Astrocyte (in vitro differentiated cells and primary cell): ENCODE measurements around the gene CRTC1. TPM values are rescaled to one million over a fixed set of nuclear protein-coding genes. Genes with fewer than 3 reads are reported as not detected.

Source experiments
- DNase-seq: peaks from one replicate; pipeline ENCODE4 v3.0.0-alpha.2; 2010; ENCODE audit warnings: low read depth
- FAIRE-seq: peaks from 2 replicates; lab custom pipeline; 2011; peaks lifted over from hg19 to GRCh38; lab: Jason Lieb, UNC
- H2AFZ ChIP-seq: 2 replicates; pipeline ENCODE4 v1.6.0; 2012; ENCODE audit warnings: low read depth, low read length, inconsistent platforms
- H3K27ac ChIP-seq: 2 replicates; pipeline ENCODE4 v1.5.1; 2011; ENCODE audit warnings: low read depth, low read length, inconsistent platforms
- H3K27me3 ChIP-seq: 2 replicates; pipeline ENCODE4 v1.6.0; 2011; ENCODE audit warnings: low read length, inconsistent platforms; ENCODE audit not compliant: insufficient read depth
- H3K36me3 ChIP-seq: 2 replicates; pipeline ENCODE4 v1.5.1; 2011; ENCODE audit warnings: low read length, inconsistent platforms; ENCODE audit not compliant: insufficient read depth
- H3K4me1 ChIP-seq: 2 replicates; pipeline ENCODE4 v1.5.1; 2011; ENCODE audit warnings: low read length, inconsistent platforms; ENCODE audit not compliant: insufficient read depth
- H3K4me2 ChIP-seq: 2 replicates; pipeline ENCODE4 v1.6.0; 2012; ENCODE audit warnings: low read length, inconsistent platforms
- H3K4me3 ChIP-seq: 2 replicates; pipeline ENCODE4 v1.5.1; 2011; ENCODE audit warnings: low read depth, mild to moderate bottlenecking, low read length, inconsistent platforms; ENCODE audit not compliant: insufficient read depth
- H3K79me2 ChIP-seq: 2 replicates; pipeline ENCODE4 v1.6.0; 2012; ENCODE audit warnings: mild to moderate bottlenecking, low read length, inconsistent platforms; ENCODE audit not compliant: insufficient read depth
- H3K9ac ChIP-seq: 2 replicates; pipeline ENCODE4 v1.6.0; 2012; ENCODE audit warnings: mild to moderate bottlenecking, low read length, inconsistent platforms
- H3K9me3 ChIP-seq: 2 replicates; pipeline ENCODE4 v1.5.1; 2012; ENCODE audit warnings: low read depth, mild to moderate bottlenecking, low read length, inconsistent platforms; ENCODE audit not compliant: insufficient read depth
- H4K20me1 ChIP-seq: 2 replicates; pipeline ENCODE4 v1.6.0; 2012; ENCODE audit warnings: low read length, inconsistent platforms; ENCODE audit not compliant: insufficient read depth
- H3K27ac Mint-ChIP-seq: one replicate; pipeline ENCODE4 v1.8.0; 2021; ENCODE audit warnings: mild to moderate bottlenecking, mixed read lengths; ENCODE audit not compliant: unreplicated experiment
- H3K27me3 Mint-ChIP-seq: one replicate; pipeline ENCODE4 v1.8.0; 2021; ENCODE audit warnings: low read depth, mixed read lengths; ENCODE audit not compliant: unreplicated experiment
- H3K36me3 Mint-ChIP-seq: one replicate; pipeline ENCODE4 v1.8.0; 2021; ENCODE audit warnings: low read depth, mixed read lengths; ENCODE audit not compliant: unreplicated experiment
- H3K4me1 Mint-ChIP-seq: one replicate; pipeline ENCODE4 v1.8.0; 2021; ENCODE audit warnings: low read depth, mixed read lengths; ENCODE audit not compliant: unreplicated experiment
- H3K4me3 Mint-ChIP-seq: one replicate; pipeline ENCODE4 v1.8.0; 2021; ENCODE audit warnings: mild to moderate bottlenecking, moderate library complexity, mixed read lengths; ENCODE audit not compliant: unreplicated experiment
- H3K9me3 Mint-ChIP-seq: one replicate; pipeline ENCODE4 v1.8.0; 2021; ENCODE audit warnings: mild to moderate bottlenecking, mixed read lengths; ENCODE audit not compliant: unreplicated experiment
- CTCF ChIP-seq: IDR thresholded peaks from 2 replicates; pipeline ENCODE4 v1.5.1; 2011; ENCODE audit warnings: low read depth, mild to moderate bottlenecking, inconsistent platforms, low read length, moderate library complexity; ENCODE audit not compliant: insufficient read depth
- EZH2 ChIP-seq: IDR thresholded peaks from 2 replicates; pipeline ENCODE4 v1.6.1; 2012; ENCODE audit warnings: mild to moderate bottlenecking, low read length, inconsistent platforms; ENCODE audit not compliant: insufficient read depth
- total RNA-seq: library from RNA; stranded (reverse); gene quantifications from 2 replicates; pipeline ENCODE4 v1.2.1, GENCODE V29; 2021

Gene CRTC1
- total RNA-seq, 1 donor from 2014 or later, result 8.4 TPM

GRCh38 chr19:18773682-18774081 lies 90.2 kb downstream of the CRTC1 start:
- DNase-seq, result no peak
- H3K4me3 ChIP-seq, result no peak overlapping the region
- no peaks in the 10 kb centered on the region for H3K79me2 ChIP-seq
- peaks cover 39% of the 10 kb centered on the region for H4K20me1 ChIP-seq
- H3K27me3 ChIP-seq, result peaks cover under 1% of the 10 kb centered on the region
- H3K4me3 Mint-ChIP-seq, result no peak overlapping the region
- H3K27me3 Mint-ChIP-seq, result peaks cover 33% of the 10 kb centered on the region
- no peak for FAIRE-seq
- no peak overlapping the region for H2AFZ ChIP-seq
- no peak for TF ChIP-seq CTCF
- TF ChIP-seq EZH2, result no peak
- H3K9me3 ChIP-seq, result no peaks in the 10 kb centered on the region
- H3K4me2 ChIP-seq, result no peak overlapping the region
- no peaks in the 10 kb centered on the region for H3K36me3 ChIP-seq
- H3K4me1 ChIP-seq, result peaks cover 14% of the 10 kb centered on the region
- no peaks in the 10 kb centered on the region for H3K9me3 Mint-ChIP-seq
- no peaks in the 10 kb centered on the region for H3K4me1 Mint-ChIP-seq
- H3K27ac Mint-ChIP-seq, result no peak overlapping the region
- no peak overlapping the region for H3K9ac ChIP-seq
- H3K36me3 Mint-ChIP-seq, result peaks cover 4% of the 10 kb centered on the region
- H3K27ac ChIP-seq, result no peak overlapping the region

- Mint-ChIP-seq H3K4me1 (no peaks in the 10 kb centered on the region), H3K4me3 (peak overlapping the region; percentile 50), H3K9me3 (no peaks in the 10 kb centered on the region), H3K27ac (no peak overlapping the region), H3K36me3 (peaks cover 4% of the 10 kb centered on the region), H3K27me3 (peaks cover 35% of the 10 kb centered on the region)
- no peak overlapping the region for H2AFZ ChIP-seq
- peaks cover 5% of the 10 kb centered on the region for H3K27me3 ChIP-seq
- no peak overlapping the region for H3K4me3 ChIP-seq
- no peak for TF ChIP-seq CTCF
- no peak for TF ChIP-seq EZH2
- no peak for DNase-seq
- no peak overlapping the region for H3K9ac ChIP-seq
- H3K36me3 ChIP-seq, result no peaks in the 10 kb centered on the region
- no peak overlapping the region for H3K4me2 ChIP-seq
- peaks cover 14% of the 10 kb centered on the region for H3K4me1 ChIP-seq
- H3K9me3 ChIP-seq, result no peaks in the 10 kb centered on the region
- no peak overlapping the region for H3K27ac ChIP-seq
- H4K20me1 ChIP-seq, result peaks cover 41% of the 10 kb centered on the region
- no peak for FAIRE-seq
- H3K79me2 ChIP-seq, result no peaks in the 10 kb centered on the region
These were observed 90.6 kb downstream of the CRTC1 start for GRCh38 chr19:18774107-18774506.

- DNase-seq, result no peak
- H3K4me2 ChIP-seq, result no peak overlapping the region
- no peak overlapping the region for H3K4me3 ChIP-seq
- H3K27ac ChIP-seq, result no peak overlapping the region
- peaks cover 6% of the 10 kb centered on the region for H3K27me3 ChIP-seq
- no peaks in the 10 kb centered on the region for H3K36me3 ChIP-seq
- Mint-ChIP-seq H3K27ac (no peak overlapping the region), H3K27me3 (peaks cover 36% of the 10 kb centered on the region), H3K4me1 (no peaks in the 10 kb centered on the region), H3K9me3 (no peaks in the 10 kb centered on the region), H3K4me3 (no peak overlapping the region), H3K36me3 (peaks cover 4% of the 10 kb centered on the region)
- no peak overlapping the region for H3K9ac ChIP-seq
- H3K79me2 ChIP-seq, result no peaks in the 10 kb centered on the region
- peaks cover 14% of the 10 kb centered on the region for H3K4me1 ChIP-seq
- H4K20me1 ChIP-seq, result peaks cover 48% of the 10 kb centered on the region
- no peak overlapping the region for H2AFZ ChIP-seq
- TF ChIP-seq CTCF (no peak), EZH2 (no peak)
- FAIRE-seq, result no peak
- no peaks in the 10 kb centered on the region for H3K9me3 ChIP-seq
These were observed 91.4 kb downstream of the CRTC1 start for GRCh38 chr19:18774782-18775444.
